Endothelial cell of umbilical vein (primary cell): ENCODE measurements around the gene LDHAL6B. TPM values are rescaled to one million over a fixed set of nuclear protein-coding genes. Genes with fewer than 3 reads are reported as not detected.

Source experiments
- BruUV-seq: library from RNA; stranded (reverse); fragments of 400-500 nt; replicated peaks from 2 replicates; lab custom pipeline; 2021; lab: Mats Ljungman, UMichigan
- CTCF ChIA-PET: fragments of 300-600, 350-600 bp; sonication (Branson Sonifier 250); formaldehyde crosslinking; loops from one replicate; lab custom pipeline; 2021; ENCODE audit warnings: antibody characterized with exemption, inconsistent platforms; lab: Charles Lee
- POLR2A ChIA-PET: fragments of 300-600, 350-600 bp; sonication (Branson Sonifier 250); formaldehyde crosslinking; loops from one replicate; lab custom pipeline; 2021; ENCODE audit warnings: antibody characterized with exemption, inconsistent platforms; lab: Charles Lee
- DNase-seq: peaks from one replicate; pipeline ENCODE4 v3.0.0-alpha.2; 2011; ENCODE audit warnings: low read depth, low spot score
- FAIRE-seq: peaks from 2 replicates; lab custom pipeline; 2011; peaks lifted over from hg19 to GRCh38; lab: Jason Lieb, UNC
- H2AFZ ChIP-seq: 2 replicates; pipeline ENCODE4 v1.6.0; 2012; ENCODE audit warnings: low read depth, low read length, control low read depth, inconsistent platforms
- H3K27ac ChIP-seq: 2 replicates; pipeline ENCODE4 v1.5.1; 2011; ENCODE audit warnings: low read depth, mild to moderate bottlenecking, control low read depth, low read length, moderate library complexity; ENCODE audit not compliant: insufficient read depth
- H3K27me3 ChIP-seq, 2 experiments: 2 replicates each; pipeline versions ENCODE4 v1.6.0 to v1.6.1; 2011; ENCODE audit warnings: low read length in 2 of 2, mixed read lengths in 1 of 2; ENCODE audit not compliant: control insufficient read depth in 2 of 2, insufficient read depth in 2 of 2
- H3K36me3 ChIP-seq, 2 experiments: 2 replicates in 1 of 2; 3 replicates in 1 of 2; pipeline ENCODE4 v1.5.1; 2011; ENCODE audit warnings: low read length in 2 of 2, mild to moderate bottlenecking in 1 of 2, moderate library complexity in 1 of 2; ENCODE audit not compliant: control insufficient read depth in 2 of 2, insufficient read depth in 2 of 2; ENCODE audit errors: extremely low read depth in 1 of 2
- H3K4me1 ChIP-seq: 3 replicates; pipeline ENCODE4 v1.5.1; 2011; ENCODE audit warnings: mild to moderate bottlenecking, low read length; ENCODE audit not compliant: control insufficient read depth, insufficient read depth; ENCODE audit errors: extremely low read depth
- H3K4me2 ChIP-seq: 2 replicates; pipeline ENCODE4 v1.6.1; 2011; ENCODE audit warnings: low read length, control low read depth, mixed read lengths; ENCODE audit not compliant: insufficient read depth
- H3K4me3 ChIP-seq, 3 experiments: fragments of 200-600 bp in 1 of 3; sonication (generic), shearing (Covaris generic) in 1 of 3; replicated peaks in 1 of 3; 2 replicates each; pipeline ENCODE4 v1.5.1; 2011 to 2016; ENCODE audit warnings: control low read depth in 3 of 3, low read length in 3 of 3, mild to moderate bottlenecking in 2 of 3, inconsistent platforms in 1 of 3, low read depth in 1 of 3, moderate library complexity in 1 of 3; ENCODE audit not compliant: insufficient read depth in 1 of 3
- H3K79me2 ChIP-seq: 2 replicates; pipeline ENCODE4 v1.6.0; 2012; ENCODE audit warnings: low read length, inconsistent platforms; ENCODE audit not compliant: control insufficient read depth, insufficient read depth
- H3K9ac ChIP-seq: replicated peaks from 2 replicates; pipeline ENCODE3; 2011; ENCODE audit warnings: low read length, control low read depth; ENCODE audit not compliant: insufficient read depth; ENCODE audit errors: extremely low read depth
- H3K9me1 ChIP-seq: replicated peaks from 3 replicates; pipeline ENCODE4 v1.6.0; 2011; ENCODE audit warnings: mild to moderate bottlenecking, low read length; ENCODE audit not compliant: control insufficient read depth, insufficient read depth; ENCODE audit errors: extremely low read depth
- H3K9me3 ChIP-seq: replicated peaks from 2 replicates; pipeline ENCODE4 v1.5.1; 2012; ENCODE audit warnings: low read length, inconsistent platforms; ENCODE audit not compliant: control insufficient read depth, insufficient read depth
- H4K20me1 ChIP-seq: replicated peaks from 2 replicates; pipeline ENCODE3; 2011; ENCODE audit warnings: mild to moderate bottlenecking, low read length; ENCODE audit not compliant: control insufficient read depth, insufficient read depth; ENCODE audit errors: extremely low read depth
- EZH2 ChIP-seq: IDR thresholded peaks from 2 replicates; pipeline ENCODE4 v1.6.1; 2012; ENCODE audit warnings: borderline replicate concordance, low read depth, mild to moderate bottlenecking, moderate library complexity, low read length, inconsistent platforms; ENCODE audit not compliant: severe bottlenecking
- FOS ChIP-seq: IDR thresholded peaks from 2 replicates; pipeline ENCODE4 v1.6.1; 2011; ENCODE audit warnings: mild to moderate bottlenecking, low read length, moderate library complexity, borderline replicate concordance; ENCODE audit not compliant: insufficient read depth
- GATA2 ChIP-seq: IDR thresholded peaks from 2 replicates; pipeline ENCODE4 v1.7.0; 2011; ENCODE audit warnings: low read depth, mild to moderate bottlenecking, moderate library complexity, mixed read lengths, low read length; ENCODE audit not compliant: insufficient read length, insufficient read depth
- JUN ChIP-seq: IDR thresholded peaks from 2 replicates; pipeline ENCODE4 v1.6.1; 2011; ENCODE audit warnings: borderline replicate concordance, low read depth; ENCODE audit not compliant: insufficient read length, insufficient read depth
- MAX ChIP-seq: IDR thresholded peaks from 2 replicates; pipeline ENCODE4 v1.6.1; 2011; ENCODE audit not compliant: insufficient read depth, insufficient read length
- MYC ChIP-seq: IDR thresholded peaks from one replicate; pipeline ENCODE4 v1.6.1; 2011; ENCODE audit warnings: mild to moderate bottlenecking, low read depth, low read length
- POLR2A ChIP-seq: IDR thresholded peaks from 2 replicates; pipeline ENCODE4 v1.6.1; 2012; ENCODE audit warnings: low read depth, mild to moderate bottlenecking, control low read depth, low read length
- POLR2AphosphoS5 ChIP-seq: IDR thresholded peaks from 2 replicates; pipeline ENCODE4 v1.6.1; 2012; ENCODE audit warnings: low read depth, mild to moderate bottlenecking, control low read depth, low read length, moderate library complexity; ENCODE audit not compliant: insufficient read depth
- dilution Hi-C: fragments of 300-500 bp; cut with MboI; formaldehyde crosslinking; loops from one replicate; pipeline ENCODE4 v1.15.0; 2019; ENCODE audit warnings: low sequenced_read_pairs; ENCODE audit not compliant: extremely low pct_ligation_motif_present
- intact Hi-C: fragments of 100-400 bp; cut with micrococcal nuclease; formaldehyde crosslinking; loops from one replicate; pipeline ENCODE4 v1.10.0; 2022
- polyA plus RNA-seq, 4 experiments: library from polyadenylated mRNA; depleted of rRNA in 3 of 4; stranded (reverse) in 3 of 4; unstranded in 1 of 4; fragments of >200 nt; gene quantifications; 2 replicates each; pipeline versions ENCODE4 v1.2.1 to v1.2.3, GENCODE V29; 2011 to 2012; ENCODE audit warnings: missing spikeins in 1 of 4
- total RNA-seq: library from RNA; stranded (reverse); gene quantifications from 2 replicates; pipeline ENCODE4 v1.2.3, GENCODE V29; 2021
- TF ChIP-seq, protein P1 (sequence below), 2 donors: IDR thresholded peaks; 1 replicate in 1 of 2; 2 replicates in 1 of 2; pipeline ENCODE4 v1.5.1; 2011; ENCODE audit warnings: low read length in 2 of 2, mild to moderate bottlenecking in 2 of 2, moderate library complexity in 2 of 2, control low read depth in 1 of 2, inconsistent platforms in 1 of 2, low read depth in 1 of 2; ENCODE audit not compliant: insufficient read depth in 1 of 2; ENCODE audit errors: extremely low read depth in 1 of 2

Gene LDHAL6B
- total and polyA plus RNA-seq, 2 donors (not counting 3 experiments of a cell fraction or from before 2014, with no cell fraction given): not detected

DNA sequence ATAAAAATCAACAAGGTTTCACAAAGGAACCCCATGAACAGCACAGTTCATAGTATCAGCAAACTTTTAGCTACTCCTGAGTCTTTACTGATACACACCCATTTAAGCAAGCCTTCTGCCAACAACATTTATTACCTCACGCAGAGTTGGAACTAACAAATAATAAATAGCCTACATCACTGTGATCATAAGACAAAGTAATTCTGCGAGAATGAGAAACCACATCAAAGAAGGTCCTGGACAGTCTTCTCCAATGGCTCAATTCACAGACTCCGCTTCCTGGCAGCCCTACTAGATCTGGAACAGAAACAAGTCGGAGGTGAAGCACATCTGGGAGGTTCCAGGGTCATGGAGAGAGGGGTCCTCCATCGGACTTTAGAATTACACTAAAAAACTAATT lies 37.0 kb downstream of the LDHAL6B start:
- Histone ChIP-seq H3K9me3 (no peaks in the 10 kb centered on the region), H3K79me2 (peaks cover 13% of the 10 kb centered on the region), H3K4me3 (no peak overlapping the region), H3K27ac (no peak overlapping the region), H3K9me1 (no peaks in the 10 kb centered on the region), H3K4me1 (peaks cover 3% of the 10 kb centered on the region), H3K4me2 (no peak overlapping the region), H4K20me1 (no peaks in the 10 kb centered on the region), H3K9ac (no peak overlapping the region), H2AFZ (no peak overlapping the region), H3K36me3 (peaks cover 3 to 4% of the 10 kb centered on the region in 2 experiments), H3K27me3 (no peaks in the 10 kb centered on the region)
- dilution Hi-C loops (no loop called here), intact Hi-C loops (no loop called here)
- FAIRE-seq (no peak), DNase-seq (no peak)
- BruUV-seq: no TSS peak
- TF ChIP-seq, protein P1, sequence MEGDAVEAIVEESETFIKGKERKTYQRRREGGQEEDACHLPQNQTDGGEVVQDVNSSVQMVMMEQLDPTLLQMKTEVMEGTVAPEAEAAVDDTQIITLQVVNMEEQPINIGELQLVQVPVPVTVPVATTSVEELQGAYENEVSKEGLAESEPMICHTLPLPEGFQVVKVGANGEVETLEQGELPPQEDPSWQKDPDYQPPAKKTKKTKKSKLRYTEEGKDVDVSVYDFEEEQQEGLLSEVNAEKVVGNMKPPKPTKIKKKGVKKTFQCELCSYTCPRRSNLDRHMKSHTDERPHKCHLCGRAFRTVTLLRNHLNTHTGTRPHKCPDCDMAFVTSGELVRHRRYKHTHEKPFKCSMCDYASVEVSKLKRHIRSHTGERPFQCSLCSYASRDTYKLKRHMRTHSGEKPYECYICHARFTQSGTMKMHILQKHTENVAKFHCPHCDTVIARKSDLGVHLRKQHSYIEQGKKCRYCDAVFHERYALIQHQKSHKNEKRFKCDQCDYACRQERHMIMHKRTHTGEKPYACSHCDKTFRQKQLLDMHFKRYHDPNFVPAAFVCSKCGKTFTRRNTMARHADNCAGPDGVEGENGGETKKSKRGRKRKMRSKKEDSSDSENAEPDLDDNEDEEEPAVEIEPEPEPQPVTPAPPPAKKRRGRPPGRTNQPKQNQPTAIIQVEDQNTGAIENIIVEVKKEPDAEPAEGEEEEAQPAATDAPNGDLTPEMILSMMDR (IDR thresholded peaks at IDR 0.05; ENCODE audit: extremely low read depth in 1 of 2, insufficient read depth in 1 of 2, low read depth in 1 of 2, low read length in 2 of 2): no peak
- no peak for TF ChIP-seq JUN
- TF ChIP-seq MAX: no peak
- TF ChIP-seq FOS: no peak
- TF ChIP-seq POLR2A: no peak
- no peak for TF ChIP-seq POLR2AphosphoS5
- TF ChIP-seq EZH2: no peak
- TF ChIP-seq GATA2: no peak
- TF ChIP-seq MYC: no peak
- ChIA-PET CTCF (no interaction called here), POLR2A (no interaction called here)
